ENCODE measurements around the gene CAVIN4. TPM values are rescaled to one million over a fixed set of nuclear protein-coding genes. Genes with fewer than 3 reads are reported as not detected.
A peak's percentile ranks its signal among the peaks of the same experiment; 100 is the strongest.

Gene CAVIN4
- polyA plus RNA-seq, 2 of the 4 experiments (the other 2 are of a cell fraction): 0.61 to 0.62 TPM

DNA sequence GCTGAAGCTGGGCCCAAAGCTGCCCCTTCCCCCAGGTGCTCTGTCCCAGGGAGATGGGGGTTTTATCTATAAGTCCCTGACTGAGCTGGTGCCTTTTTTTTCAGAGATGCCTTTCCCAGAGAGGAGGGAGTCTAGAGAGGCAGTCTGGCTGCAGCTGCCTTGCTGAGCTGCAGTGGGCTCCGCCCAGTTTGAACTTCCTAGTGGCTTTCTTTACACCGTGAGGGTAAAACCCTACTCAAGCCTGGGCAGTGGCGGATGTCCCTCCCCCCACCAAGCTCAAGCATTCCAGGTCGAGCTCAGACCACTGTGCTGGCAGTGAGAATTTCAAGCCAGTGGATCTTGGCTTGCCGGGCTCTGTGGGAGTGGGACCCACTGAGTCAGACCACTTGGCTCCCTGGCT is 41.3 kb downstream of the CAVIN4 start (continued):
- TF ChIP-seq ESRRA (IDR thresholded peaks at IDR 0.05; ENCODE audit: borderline replicate concordance, low read length) (no peak), EHMT2 (IDR thresholded peaks at IDR 0.05; ENCODE audit: low read depth) (no peak), NR3C1 (IDR thresholded peaks at IDR 0.05) (no peak)

DNA sequence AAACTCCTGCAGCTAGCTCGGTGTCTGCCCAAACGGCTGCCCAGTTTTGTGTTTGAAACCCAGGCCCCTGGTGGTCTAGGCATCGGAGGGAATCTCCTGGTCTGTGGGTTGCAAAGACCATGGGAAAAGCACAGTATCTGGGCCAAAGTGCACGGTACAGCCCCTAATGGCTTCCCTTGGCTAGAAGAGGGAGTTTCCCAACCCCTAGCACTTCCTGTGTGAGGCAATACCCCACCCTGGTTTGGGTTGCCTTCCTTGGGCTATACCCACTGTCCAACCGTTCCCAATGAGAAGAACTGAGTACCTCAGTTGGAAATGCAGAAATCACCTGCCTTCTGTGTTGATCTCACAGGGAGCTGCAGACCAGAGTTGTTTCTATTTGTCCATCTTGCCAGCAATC is 41.8 kb downstream of the CAVIN4 start:
- Histone ChIP-seq H3K4me1 (no peaks in the 10 kb centered on the region), H3K9me3 (peaks cover 15% of the 10 kb centered on the region; the same call in 2 of the 3 replicates), H3K27ac (no peak overlapping the region), H3K4me3 (no peak overlapping the region), H3K4me2 (no peak overlapping the region)
- WGBS (ENCODE audit: missing lambda C conversion rate): 25% methylated on average over 5 of the region's 5 CpGs
- no peak for DNase-seq (ENCODE audit: low read depth in 1 of 2, low spot score in 1 of 2)
- FAIRE-seq: no peak
- no peak for ATAC-seq
- ChIA-PET POLR2A (no interaction called here), CTCF (interaction anchor here (1.2 kb wide), 1 partner anchor 18 kb away, joined by 6 read pairs; no protein-coding TSS in a partner anchor)
- TF ChIP-seq FOSL2 (IDR thresholded peaks at IDR 0.05) (no peak), FOSL2 (CRISPR knock-in tag; IDR thresholded peaks at IDR 0.05) (no peak), PHF8 (IDR thresholded peaks at IDR 0.05; ENCODE audit: borderline replicate concordance, low read depth) (no peak), CEBPB (IDR thresholded peaks at IDR 0.05) (no peak), CBX2 (IDR thresholded peaks at IDR 0.05; ENCODE audit: borderline replicate concordance, low read depth) (no peak), FOSB (CRISPR knock-in tag; IDR thresholded peaks at IDR 0.05) (no peak), EP300 (IDR thresholded peaks at IDR 0.05) (no peak), ZNF302 (CRISPR knock-in tag; IDR thresholded peaks at IDR 0.05) (no peak), HOXA7 (CRISPR knock-in tag; IDR thresholded peaks at IDR 0.05) (no peak), ZC3H11A (IDR thresholded peaks at IDR 0.05) (no peak), KDM1A (IDR thresholded peaks at IDR 0.05; ENCODE audit: low read depth) (no peak)

DNA sequence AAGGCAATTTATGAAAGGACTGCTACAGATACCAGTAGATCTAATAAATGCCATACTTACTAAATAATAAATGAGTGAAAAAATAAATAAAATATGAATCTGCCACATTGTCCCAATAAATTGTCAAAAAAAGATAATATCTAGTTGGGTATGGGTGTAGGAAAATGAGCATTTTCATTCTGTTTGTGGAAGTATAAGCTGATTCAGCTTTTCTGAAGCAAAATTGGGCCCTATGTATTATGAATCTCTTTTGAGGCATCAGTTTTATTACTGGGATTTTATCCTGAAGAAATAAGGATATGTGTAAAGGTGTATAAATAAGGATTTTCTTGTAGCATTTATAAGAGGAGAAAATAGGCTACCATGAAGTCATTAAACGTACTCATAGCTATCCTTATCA is 46.1 kb downstream of the CAVIN4 start:
- FAIRE-seq (no peak), DNase-seq (ENCODE audit: low read depth in 1 of 2, low spot score in 1 of 2) (no peak), ATAC-seq (no peak)
- Histone ChIP-seq H3K9me3 (no peaks in the 10 kb centered on the region), H3K4me1 (no peaks in the 10 kb centered on the region), H3K27ac (no peak overlapping the region), H3K4me3 (no peak overlapping the region), H3K4me2 (no peak overlapping the region)
- ChIA-PET CTCF (no interaction called here), POLR2A (no interaction called here)
- TF ChIP-seq MAFK (IDR thresholded peaks at IDR 0.05; ENCODE audit: partially characterized antibody) (peak; percentile 61), RFX5 (IDR thresholded peaks at IDR 0.05) (no peak)
- 27% methylated on average over 1 of the region's 1 CpG for WGBS (ENCODE audit: missing lambda C conversion rate)

- no peak overlapping the region for H3K4me2 ChIP-seq
- POLR2A ChIA-PET: no interaction called here
- ATAC-seq (no peak), DNase-seq (ENCODE audit: low read depth in 1 of 2, low spot score in 1 of 2) (no peak), FAIRE-seq (no peak)
- TF ChIP-seq, protein P1, sequence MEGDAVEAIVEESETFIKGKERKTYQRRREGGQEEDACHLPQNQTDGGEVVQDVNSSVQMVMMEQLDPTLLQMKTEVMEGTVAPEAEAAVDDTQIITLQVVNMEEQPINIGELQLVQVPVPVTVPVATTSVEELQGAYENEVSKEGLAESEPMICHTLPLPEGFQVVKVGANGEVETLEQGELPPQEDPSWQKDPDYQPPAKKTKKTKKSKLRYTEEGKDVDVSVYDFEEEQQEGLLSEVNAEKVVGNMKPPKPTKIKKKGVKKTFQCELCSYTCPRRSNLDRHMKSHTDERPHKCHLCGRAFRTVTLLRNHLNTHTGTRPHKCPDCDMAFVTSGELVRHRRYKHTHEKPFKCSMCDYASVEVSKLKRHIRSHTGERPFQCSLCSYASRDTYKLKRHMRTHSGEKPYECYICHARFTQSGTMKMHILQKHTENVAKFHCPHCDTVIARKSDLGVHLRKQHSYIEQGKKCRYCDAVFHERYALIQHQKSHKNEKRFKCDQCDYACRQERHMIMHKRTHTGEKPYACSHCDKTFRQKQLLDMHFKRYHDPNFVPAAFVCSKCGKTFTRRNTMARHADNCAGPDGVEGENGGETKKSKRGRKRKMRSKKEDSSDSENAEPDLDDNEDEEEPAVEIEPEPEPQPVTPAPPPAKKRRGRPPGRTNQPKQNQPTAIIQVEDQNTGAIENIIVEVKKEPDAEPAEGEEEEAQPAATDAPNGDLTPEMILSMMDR (IDR thresholded peaks at IDR 0.05): no peak
- TF ChIP-seq CHD2 (IDR thresholded peaks at IDR 0.05; ENCODE audit: low read length, partially characterized antibody) (no peak), HDAC2 (IDR thresholded peaks at IDR 0.05) (no peak), RFX5 (IDR thresholded peaks at IDR 0.05) (no peak), CEBPB (IDR thresholded peaks at IDR 0.05) (no peak), KDM1A (IDR thresholded peaks at IDR 0.05; ENCODE audit: low read depth) (no peak), POLR2AphosphoS2 (conservative IDR thresholded peaks at IDR 0.05; ENCODE audit: low read length) (no peak), CHD4 (IDR thresholded peaks at IDR 0.05; ENCODE audit: borderline replicate concordance) (no peak), BCL3 (IDR thresholded peaks at IDR 0.05) (no peak), TFCP2L1 (CRISPR knock-in tag; IDR thresholded peaks at IDR 0.05) (no peak), EHMT2 (IDR thresholded peaks at IDR 0.05; ENCODE audit: low read depth) (no peak)
- no peaks in the 10 kb centered on the region for H3K9me3 ChIP-seq
- H3K4me3 ChIP-seq: no peak overlapping the region
- WGBS (ENCODE audit: missing lambda C conversion rate): 57% methylated on average over 1 of the region's 1 CpG
- H3K4me1 ChIP-seq: no peaks in the 10 kb centered on the region
- CTCF ChIA-PET: no interaction called here
- no peak overlapping the region for H3K27ac ChIP-seq
Measured at GRCh38 chr9:100626949-100627348, 49.1 kb downstream of the CAVIN4 start.
